Peyer's patch (tissue), 4 donors: ENCODE data around the gene B3GNT5.

ENCODE experiments used
- CTCF ChIP-seq, 6 experiments: fragments of 450-650 bp in 4 of 6; fragments of 200-600 bp in 2 of 6; sonication (generic) in 1 of 6; IDR thresholded peaks; one replicate each; pipeline ENCODE4 v1.5.1; 2017 to 2019; ENCODE audit warnings: antibody characterized with exemption in 6 of 6, mild to moderate bottlenecking in 3 of 6, moderate library complexity in 1 of 6
- POLR2A ChIP-seq, 2 donors: fragments of 450-650 bp; IDR thresholded peaks; one replicate each; pipeline ENCODE4 v1.5.1; 2017; ENCODE audit warnings: antibody characterized with exemption in 2 of 2, mild to moderate bottlenecking in 2 of 2, moderate library complexity in 2 of 2

DNA sequence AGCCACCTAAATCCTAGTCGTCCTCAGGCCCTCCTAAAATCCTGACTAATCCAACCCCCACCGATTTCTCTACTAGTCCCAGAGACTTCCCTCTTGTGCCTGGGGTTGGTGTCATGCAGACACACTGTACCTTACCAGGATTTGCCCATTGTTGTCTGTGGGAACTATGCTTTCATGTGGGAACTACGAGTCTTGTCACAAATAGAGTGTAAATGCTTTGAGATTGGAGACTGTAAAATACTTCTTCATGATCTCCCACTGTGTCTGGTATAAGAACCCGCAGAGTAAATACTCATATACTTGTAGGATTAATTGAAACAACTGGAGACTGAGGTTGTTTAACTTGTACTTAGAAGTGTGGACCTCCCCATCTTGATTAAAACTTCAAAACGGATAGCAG lies 11.2 kb downstream of the B3GNT5 start:
- no peak for TF ChIP-seq CTCF (IDR thresholded peaks at IDR 0.05)
- no peak for TF ChIP-seq POLR2A (IDR thresholded peaks at IDR 0.05)
